H9 (cell line): ENCODE results near the gene TRIM73. TPM values are rescaled to one million over a fixed set of nuclear protein-coding genes. Genes with fewer than 3 reads are reported as not detected.
"Not testable (repeated sequence)": the region's sequence is repeated elsewhere in the genome, so short reads cannot be mapped to it uniquely, and the experiment has no call there.

Experiments
- DNase-seq: peaks from one replicate; pipeline ENCODE4 v3.0.0-alpha.2; 2017
- H2AFZ ChIP-seq: one replicate; pipeline ENCODE4 v1.6.1; 2013; ENCODE audit warnings: mild to moderate bottlenecking, low read length, control low read depth, moderate library complexity
- H2AK5ac ChIP-seq: 2 replicates; pipeline ENCODE4 v1.6.1; 2013; ENCODE audit warnings: low read length, control low read depth, mixed read lengths; ENCODE audit not compliant: insufficient read length
- H2BK120ac ChIP-seq: one replicate; pipeline ENCODE4 v1.6.1; 2013; ENCODE audit warnings: low read depth, mild to moderate bottlenecking, low read length, control low read depth, inconsistent platforms; ENCODE audit not compliant: poor library complexity, severe bottlenecking
- H2BK12ac ChIP-seq: 2 replicates; pipeline ENCODE4 v1.6.1; 2013; ENCODE audit warnings: low read length, control low read depth, mixed read lengths, low read depth; ENCODE audit not compliant: insufficient read length
- H2BK15ac ChIP-seq: 2 replicates; pipeline ENCODE4 v1.6.1; 2013; ENCODE audit warnings: low read depth, low read length, control low read depth
- H2BK20ac ChIP-seq: one replicate; pipeline ENCODE4 v1.6.1; 2013; ENCODE audit warnings: low read depth, mild to moderate bottlenecking, low read length, control low read depth, inconsistent platforms; ENCODE audit not compliant: poor library complexity, severe bottlenecking
- H2BK5ac ChIP-seq: 2 replicates; pipeline ENCODE4 v1.6.1; 2013; ENCODE audit warnings: low read length, control low read depth, mixed read lengths; ENCODE audit not compliant: insufficient read length
- H3K14ac ChIP-seq: 2 replicates; pipeline ENCODE4 v1.6.1; 2013; ENCODE audit warnings: low read length, control low read depth; ENCODE audit not compliant: insufficient read depth
- H3K18ac ChIP-seq: 2 replicates; pipeline ENCODE4 v1.6.1; 2013; ENCODE audit warnings: low read depth, mild to moderate bottlenecking, mixed read lengths, low read length, control low read depth; ENCODE audit not compliant: insufficient read length
- H3K23ac ChIP-seq: 2 replicates; pipeline ENCODE4 v1.6.1; 2013; ENCODE audit warnings: low read length, control low read depth, mixed read lengths, low read depth; ENCODE audit not compliant: insufficient read length
- H3K23me2 ChIP-seq: 2 replicates; pipeline ENCODE4 v1.6.1; 2013; ENCODE audit warnings: low read depth, mild to moderate bottlenecking, mixed read lengths, low read length, control low read depth; ENCODE audit not compliant: insufficient read length, poor library complexity, severe bottlenecking
- H3K27ac ChIP-seq: 2 replicates; pipeline ENCODE4 v1.5.1; 2013; ENCODE audit warnings: low read length, control low read depth, mixed read lengths, low read depth; ENCODE audit not compliant: insufficient read length
- H3K27me3 ChIP-seq: 2 replicates; pipeline ENCODE4 v1.6.1; 2013; ENCODE audit warnings: low read length, control low read depth, inconsistent platforms; ENCODE audit not compliant: insufficient read depth
- H3K4ac ChIP-seq: 2 replicates; pipeline ENCODE4 v1.6.1; 2013; ENCODE audit warnings: low read depth, mild to moderate bottlenecking, control low read depth, inconsistent platforms, low read length, moderate library complexity
- H3K4me1 ChIP-seq: 2 replicates; pipeline ENCODE4 v1.6.1; 2013; ENCODE audit warnings: low read length, control low read depth, inconsistent platforms; ENCODE audit not compliant: insufficient read depth
- H3K4me2 ChIP-seq: 2 replicates; pipeline ENCODE4 v1.6.1; 2013; ENCODE audit warnings: low read length, control low read depth, mixed read lengths; ENCODE audit not compliant: insufficient read length, insufficient read depth
- H3K56ac ChIP-seq: 2 replicates; pipeline ENCODE4 v1.6.1; 2013; ENCODE audit warnings: low read depth, mild to moderate bottlenecking, mixed read lengths, low read length, control low read depth; ENCODE audit not compliant: insufficient read length
- H3K79me1 ChIP-seq: 2 replicates; pipeline ENCODE4 v1.6.1; 2013; ENCODE audit warnings: low read depth, mild to moderate bottlenecking, moderate library complexity, low read length, control low read depth, inconsistent platforms; ENCODE audit not compliant: insufficient read depth, poor library complexity, severe bottlenecking
- H3K79me2 ChIP-seq: 2 replicates; pipeline ENCODE4 v1.6.1; 2013; ENCODE audit warnings: low read length, control low read depth, inconsistent platforms; ENCODE audit not compliant: insufficient read depth
- H3K9ac ChIP-seq: 2 replicates; pipeline ENCODE4 v1.6.1; 2013; ENCODE audit warnings: low read length, control low read depth, mixed read lengths; ENCODE audit not compliant: insufficient read length; ENCODE audit errors: extremely low read depth
- H3K9me3 ChIP-seq: one replicate; pipeline ENCODE4 v1.6.1; 2013; ENCODE audit warnings: low read depth, low read length, inconsistent platforms; ENCODE audit not compliant: control insufficient read depth
- H3T11ph ChIP-seq: one replicate; pipeline ENCODE4 v1.6.1; 2013; ENCODE audit warnings: mild to moderate bottlenecking, low read length, control low read depth, inconsistent platforms
- H4K20me1 ChIP-seq: one replicate; pipeline ENCODE4 v1.6.1; 2013; ENCODE audit not compliant: control insufficient read depth, insufficient read length, insufficient read depth
- H4K5ac ChIP-seq: 2 replicates; pipeline ENCODE4 v1.6.1; 2013; ENCODE audit warnings: low read depth, mild to moderate bottlenecking, mixed read lengths, low read length, control low read depth; ENCODE audit not compliant: insufficient read length
- H4K8ac ChIP-seq: replicated peaks from 2 replicates; pipeline ENCODE4 v1.6.1; 2013; ENCODE audit warnings: low read length, control low read depth, mixed read lengths, low read depth; ENCODE audit not compliant: insufficient read length
- H4K91ac ChIP-seq: 2 replicates; pipeline ENCODE4 v1.6.1; 2013; ENCODE audit warnings: low read depth, mild to moderate bottlenecking, moderate library complexity, mixed read lengths, low read length, control low read depth; ENCODE audit not compliant: insufficient read length
- H3K27ac Mint-ChIP-seq, 3 experiments: 2 replicates in 2 of 3; 3 replicates in 1 of 3; pipeline ENCODE4 v1.8.0; 2020 to 2021; ENCODE audit warnings: mixed read lengths in 3 of 3, mild to moderate bottlenecking in 1 of 3, moderate library complexity in 1 of 3
- H3K27me3 Mint-ChIP-seq: 2 replicates; pipeline ENCODE4 v1.8.0; 2021; ENCODE audit warnings: low read depth, mild to moderate bottlenecking, moderate library complexity, mixed read lengths
- H3K36me3 Mint-ChIP-seq, 3 experiments: 2 replicates in 2 of 3; 3 replicates in 1 of 3; pipeline ENCODE4 v1.8.0; 2020 to 2021; ENCODE audit warnings: low read depth in 3 of 3, mixed read lengths in 3 of 3; ENCODE audit not compliant: insufficient read depth in 1 of 3
- H3K4me1 Mint-ChIP-seq, 2 experiments: 2 replicates each; pipeline ENCODE4 v1.8.0; 2020; ENCODE audit warnings: mixed read lengths in 2 of 2
- H3K4me3 Mint-ChIP-seq, 2 experiments: 2 replicates in 1 of 2; 3 replicates in 1 of 2; pipeline ENCODE4 v1.8.0; 2020 to 2021; ENCODE audit warnings: mild to moderate bottlenecking in 2 of 2, mixed read lengths in 2 of 2, moderate library complexity in 1 of 2
- H3K9me3 Mint-ChIP-seq, 2 experiments: 2 replicates in 1 of 2; 3 replicates in 1 of 2; pipeline ENCODE4 v1.8.0; 2020; ENCODE audit warnings: mild to moderate bottlenecking in 2 of 2, mixed read lengths in 2 of 2, moderate library complexity in 1 of 2
- CTCF ChIP-seq: fragments of 200-600 bp; sonication (generic); conservative IDR thresholded peaks from 3 replicates; pipeline ENCODE4 v1.8.0; 2021; ENCODE audit warnings: antibody characterized with exemption, mild to moderate bottlenecking
- WGBS: extraction: QIAGEN DNeasy Blood & Tissue Kit; methylation state at CpG from one replicate; pipeline ENCODE4 v1.1.7; 2013; ENCODE audit warnings: missing lambda C conversion rate, low lambda C conversion rate, mixed read lengths; ENCODE audit not compliant: insufficient read length; ENCODE audit errors: extremely low coverage; 5-methylcytosine and 5-hydroxymethylcytosine counted together
- total RNA-seq: library from RNA; stranded (reverse); gene quantifications from 2 replicates; pipeline ENCODE4 v1.2.1, GENCODE V29; 2021

Gene TRIM73
- total RNA-seq, 1 experiment from 2014 or later: 2.9 TPM

GRCh38 chr7:75452494-75452955 is 57.1 kb downstream of the TRIM73 start:
- H3K9ac ChIP-seq, H3K27me3 ChIP-seq, H2BK12ac ChIP-seq, DNase-seq, H2BK5ac ChIP-seq, H3K4me1 ChIP-seq, H2BK20ac ChIP-seq, H3K18ac ChIP-seq, H3K4me2 ChIP-seq, H3K4me3 Mint-ChIP-seq, H4K8ac ChIP-seq, H3K27me3 Mint-ChIP-seq, H4K20me1 ChIP-seq, H3K4me1 Mint-ChIP-seq, H3K27ac Mint-ChIP-seq, H2AK5ac ChIP-seq, H3K56ac ChIP-seq, H3K27ac ChIP-seq, H3K9me3 Mint-ChIP-seq, H3K23ac ChIP-seq, H2AFZ ChIP-seq, H2BK15ac ChIP-seq, H3K79me2 ChIP-seq, H3K4ac ChIP-seq, H4K5ac ChIP-seq, H3K14ac ChIP-seq, H3K79me1 ChIP-seq, H3K9me3 ChIP-seq, H3T11ph ChIP-seq, H3K23me2 ChIP-seq, H2BK120ac ChIP-seq, H4K91ac ChIP-seq: not testable (repeated sequence)
- no CpG with 5 or more reads among the region's 4 CpGs for WGBS
- peak; percentile 68 for TF ChIP-seq CTCF
- peaks cover 0 to 10% (median 9%) of the 10 kb centered on the region in 3 experiments; a peak in 4 of 7 replicates for H3K36me3 Mint-ChIP-seq

Other genes with a start within 250 kb of the TRIM73 start
- gene POM121C, start 90.7 kb downstream of the TRIM73 start, total RNA-seq: 70.5 and 72.7 TPM in 2 replicates
- gene SPDYE5, start 96.7 kb downstream of the TRIM73 start, total RNA-seq: not detected in 2 replicates